Activated CD4-positive, alpha-beta memory T cell treated with anti-CD3 and anti-CD28 coated beads, Interleukin-2, amount 10 ng/mL, durations not matched to agents 7 days and 5 days (primary cell): Measurements from ENCODE around the gene APOM. TPM values are rescaled to one million over a fixed set of nuclear protein-coding genes. Genes with fewer than 3 reads are reported as not detected.
A peak's percentile ranks its signal among the peaks of the same experiment; 100 is the strongest.

Source experiments
- CTCF ChIA-PET: fragments of 350-600 bp; sonication (Branson Sonifier 250); formaldehyde crosslinking; loops from one replicate; lab custom pipeline; 2021; ENCODE audit warnings: antibody characterized with exemption, inconsistent platforms; lab: Charles Lee
- POLR2A ChIA-PET: fragments of 350-600 bp; sonication (Branson Sonifier 250); formaldehyde crosslinking; loops from one replicate; lab custom pipeline; 2021; ENCODE audit warnings: antibody characterized with exemption; lab: Charles Lee
- DNase-seq: peaks from one replicate; pipeline ENCODE4 v3.0.0-alpha.2; 2020
- H3K27ac Mint-ChIP-seq: one replicate; pipeline ENCODE4 v1.8.0; 2021; ENCODE audit warnings: mild to moderate bottlenecking, mixed read lengths
- H3K27me3 Mint-ChIP-seq: one replicate; pipeline ENCODE4 v1.8.0; 2021; ENCODE audit warnings: mixed read lengths
- H3K36me3 Mint-ChIP-seq: one replicate; pipeline ENCODE4 v1.8.0; 2021; ENCODE audit warnings: low read depth, mixed read lengths
- H3K4me1 Mint-ChIP-seq: one replicate; pipeline ENCODE4 v1.8.0; 2021; ENCODE audit warnings: mixed read lengths
- H3K4me3 Mint-ChIP-seq: one replicate; pipeline ENCODE4 v1.8.0; 2021; ENCODE audit warnings: mild to moderate bottlenecking, mixed read lengths
- H3K9me3 Mint-ChIP-seq: one replicate; pipeline ENCODE4 v1.8.0; 2021; ENCODE audit warnings: mixed read lengths
- total RNA-seq, 2 experiments: library from RNA; stranded (reverse); gene quantifications; one replicate each; pipeline ENCODE4 v1.2.3, GENCODE V29; 2021

Gene APOM
- total RNA-seq, 2 experiments from 2014 or later = 2.9 to 3.6 TPM

DNA sequence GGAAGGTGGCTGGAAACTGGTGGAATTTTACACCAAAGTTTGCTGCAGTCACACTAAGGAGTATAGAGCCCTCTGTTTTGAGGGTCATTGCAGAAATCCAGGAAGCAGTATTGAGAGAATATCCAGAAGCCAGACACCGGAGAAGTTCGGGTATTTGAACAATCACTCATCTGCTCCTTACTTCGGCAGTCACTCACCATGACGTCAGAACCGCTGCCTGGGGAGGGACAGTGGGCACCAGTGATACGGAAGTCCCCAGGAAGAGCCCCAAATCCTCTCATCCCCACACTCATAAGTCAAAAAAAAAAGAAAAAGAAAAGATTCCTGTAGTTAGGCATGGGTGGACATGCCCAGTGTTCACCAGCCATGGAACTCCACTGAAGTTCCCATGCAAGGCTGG lies 21.2 kb downstream of the APOM start:
- ChIA-PET CTCF (no interaction called here), POLR2A (no interaction called here)
- H3K27ac Mint-ChIP-seq = no peak overlapping the region
- peaks cover 38% of the 10 kb centered on the region for H3K4me1 Mint-ChIP-seq
- no peak for DNase-seq
- H3K9me3 Mint-ChIP-seq = no peaks in the 10 kb centered on the region
- peaks cover 17% of the 10 kb centered on the region for H3K36me3 Mint-ChIP-seq
- H3K27me3 Mint-ChIP-seq = no peaks in the 10 kb centered on the region
- no peak overlapping the region for H3K4me3 Mint-ChIP-seq

DNA sequence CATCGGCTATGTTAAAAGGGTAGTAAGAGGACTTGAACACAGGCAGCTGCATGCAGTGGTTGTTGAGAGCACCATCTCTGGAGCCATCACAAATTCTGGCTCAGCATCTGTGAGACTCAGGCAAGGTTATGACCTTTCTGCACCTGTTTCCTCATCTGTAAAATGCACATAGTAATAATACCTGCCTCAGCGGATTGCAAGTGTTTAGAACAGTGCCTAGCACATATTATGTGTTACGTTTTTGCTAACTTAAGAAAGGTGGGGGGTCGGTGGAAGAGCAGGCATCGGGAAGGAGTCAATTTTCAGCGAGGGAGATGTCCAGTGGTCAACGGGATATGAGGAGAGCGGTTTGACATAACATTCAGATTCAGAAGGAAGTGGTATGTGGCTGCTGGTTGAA lies 22.3 kb downstream of the APOM start:
- ChIA-PET POLR2A (interaction anchor here (1.3 to 1.6 kb wide), 2 partner anchors 10 to 16 kb away, joined by 4 read pairs; no protein-coding TSS in a partner anchor), CTCF (interaction anchor here (0.6 to 1.8 kb wide), 3 partner anchors 25 to 152 kb away, joined by 3 to 4 read pairs (median 3); no protein-coding TSS in a partner anchor)
- no peaks in the 10 kb centered on the region for H3K9me3 Mint-ChIP-seq
- no peak for DNase-seq
- no peak overlapping the region for H3K27ac Mint-ChIP-seq
- no peak overlapping the region for H3K4me3 Mint-ChIP-seq
- peaks cover 8% of the 10 kb centered on the region for H3K36me3 Mint-ChIP-seq
- H3K27me3 Mint-ChIP-seq = no peaks in the 10 kb centered on the region
- H3K4me1 Mint-ChIP-seq = peaks cover 38% of the 10 kb centered on the region

DNA sequence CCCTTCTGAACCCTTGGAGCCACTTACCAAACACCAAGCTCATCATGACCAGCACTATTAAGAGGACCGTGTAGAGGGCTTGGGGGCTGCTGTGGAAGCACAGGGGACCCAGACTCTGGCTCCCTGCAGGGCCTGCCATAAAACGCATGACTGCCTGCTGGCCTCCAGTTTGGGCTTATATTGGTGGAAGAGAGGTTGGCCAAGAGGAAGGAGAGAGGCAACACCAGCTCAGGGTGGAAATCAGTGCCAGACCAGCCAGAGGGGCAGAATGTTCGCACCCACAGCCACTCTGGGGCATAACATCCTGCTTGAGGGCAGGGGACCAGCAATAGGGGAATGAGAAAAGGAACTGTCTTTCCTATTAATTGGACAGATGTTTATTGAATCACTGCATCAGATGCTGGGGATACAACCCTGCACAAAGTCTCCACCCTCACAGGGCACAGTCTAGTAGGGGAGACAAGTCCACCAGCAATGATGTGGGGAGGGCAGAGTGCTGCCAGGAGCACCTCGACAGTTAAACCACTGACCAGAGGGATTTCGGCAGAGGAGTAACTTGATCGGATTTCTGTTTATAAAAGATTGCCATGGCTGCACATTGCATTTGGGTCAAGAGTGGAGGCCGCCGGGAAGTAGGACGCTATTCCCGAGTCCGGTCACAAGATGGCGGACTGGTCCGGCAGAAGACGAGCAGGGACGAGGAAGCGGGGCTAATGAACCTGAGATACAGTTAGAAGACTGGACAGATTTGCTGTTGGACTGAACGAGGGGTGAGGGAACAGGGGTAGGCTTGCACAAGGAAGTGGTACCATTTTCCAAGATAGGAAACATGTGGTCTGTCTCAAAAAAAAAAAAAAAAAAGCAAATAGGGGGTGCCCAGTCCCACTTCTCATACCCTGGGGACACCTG lies 24.8 kb downstream of the APOM start, which contains the start of gene LY6G5C:
Gene LY6G5C (minus strand): TSS at position 842 of the 909 bp plus-strand sequence. CDS start 694 bp downstream, at position 148.
- H3K27me3 Mint-ChIP-seq = no peaks in the 10 kb centered on the region
- H3K4me3 Mint-ChIP-seq = peak within 1 kb of the TSS; percentile 74
- H3K36me3 Mint-ChIP-seq = peaks cover 4% of the 10 kb centered on the region
- ChIA-PET POLR2A (interaction anchor here (0.8 to 2.2 kb wide), 9 partner anchors 10 to 132 kb away, joined by 3 to 8 read pairs (median 4); partner anchors contain the start of genes BAG6 and MSH5), CTCF (interaction anchor here (0.5 to 2.1 kb wide), 14 partner anchors 10 to 250 kb away, joined by 3 to 11 read pairs (median 4); partner anchors contain the start of genes LY6G5B and NEU1)
- DNase-seq = peak; percentile 77
- H3K27ac Mint-ChIP-seq = peak within 1 kb of the TSS; percentile 46
- H3K4me1 Mint-ChIP-seq = peaks cover 38% of the 10 kb centered on the region
- H3K9me3 Mint-ChIP-seq = no peaks in the 10 kb centered on the region

DNA sequence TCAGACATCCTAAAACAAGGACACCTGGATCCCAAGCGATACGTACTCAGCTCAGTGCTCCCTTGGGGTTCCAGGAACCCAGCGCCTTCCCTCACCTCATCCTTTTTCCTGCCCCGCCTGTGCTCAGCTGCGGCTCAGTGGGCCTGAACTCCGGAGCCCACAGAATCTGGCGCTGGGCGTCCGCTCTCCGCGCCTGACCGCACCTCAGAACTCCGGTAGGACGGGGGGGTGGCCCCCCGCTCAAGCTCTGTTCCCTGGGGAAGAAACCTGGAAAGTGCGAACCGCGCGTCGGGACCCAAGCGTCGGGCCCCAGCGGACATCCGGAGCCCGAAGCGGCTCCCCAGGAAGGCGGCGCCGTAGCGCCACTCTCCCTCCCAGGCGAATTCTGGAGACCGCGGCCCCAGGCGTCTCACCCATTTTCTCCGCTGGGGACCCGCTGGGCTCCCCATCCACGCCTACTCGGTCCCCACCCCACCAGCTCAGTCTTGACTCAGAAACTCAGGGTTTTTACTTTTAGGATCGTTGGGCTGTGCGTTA lies 25.5 kb downstream of the APOM start:
- CTCF ChIA-PET = interaction anchor here (0.6 to 2.1 kb wide), 9 partner anchors 9 to 182 kb away, joined by 3 to 11 read pairs (median 5); partner anchors contain the start of gene NEU1
- no peaks in the 10 kb centered on the region for H3K27me3 Mint-ChIP-seq
- peaks cover 9% of the 10 kb centered on the region for H3K36me3 Mint-ChIP-seq
- H3K27ac Mint-ChIP-seq = peak overlapping the region; percentile 46
- H3K9me3 Mint-ChIP-seq = no peaks in the 10 kb centered on the region
- peak overlapping the region; percentile 74 for H3K4me3 Mint-ChIP-seq
- POLR2A ChIA-PET = interaction anchor here (0.7 to 2.2 kb wide), 9 partner anchors 9 to 132 kb away, joined by 3 to 8 read pairs (median 4); partner anchors contain the start of genes BAG6 and MSH5
- DNase-seq = peak; percentile 56
- H3K4me1 Mint-ChIP-seq = peaks cover 38% of the 10 kb centered on the region

DNA sequence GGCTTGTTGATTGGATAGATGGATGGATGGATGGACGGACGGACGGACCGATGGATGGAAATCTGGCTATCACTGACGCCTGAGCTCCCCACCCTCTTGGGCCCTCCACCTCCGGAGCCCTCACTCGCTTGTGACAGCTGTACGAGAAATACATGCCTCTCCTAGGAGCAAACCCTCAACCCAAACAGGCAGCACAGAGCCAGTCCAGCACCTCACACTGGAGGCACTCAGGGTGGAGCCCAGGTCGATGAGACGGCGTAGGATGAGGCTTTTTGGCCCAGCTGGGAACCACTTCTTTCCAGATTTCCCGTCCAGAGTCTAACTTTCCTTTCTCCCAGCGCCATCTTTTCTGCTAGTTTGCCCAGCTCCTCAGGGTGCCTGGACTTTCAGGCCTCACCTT lies 27.9 kb downstream of the APOM start:
- Mint-ChIP-seq H3K27ac (no peak overlapping the region), H3K36me3 (peaks cover 21% of the 10 kb centered on the region), H3K4me3 (no peak overlapping the region), H3K27me3 (no peaks in the 10 kb centered on the region), H3K9me3 (no peaks in the 10 kb centered on the region), H3K4me1 (peaks cover 27% of the 10 kb centered on the region)
- ChIA-PET POLR2A (interaction anchor here (1.4 kb wide), 1 partner anchor 12 kb away, joined by 3 read pairs; no protein-coding TSS in a partner anchor), CTCF (interaction anchor here (1.0 kb wide), 1 partner anchor 86 kb away, joined by 3 read pairs; no protein-coding TSS in a partner anchor)
- DNase-seq = no peak

DNA sequence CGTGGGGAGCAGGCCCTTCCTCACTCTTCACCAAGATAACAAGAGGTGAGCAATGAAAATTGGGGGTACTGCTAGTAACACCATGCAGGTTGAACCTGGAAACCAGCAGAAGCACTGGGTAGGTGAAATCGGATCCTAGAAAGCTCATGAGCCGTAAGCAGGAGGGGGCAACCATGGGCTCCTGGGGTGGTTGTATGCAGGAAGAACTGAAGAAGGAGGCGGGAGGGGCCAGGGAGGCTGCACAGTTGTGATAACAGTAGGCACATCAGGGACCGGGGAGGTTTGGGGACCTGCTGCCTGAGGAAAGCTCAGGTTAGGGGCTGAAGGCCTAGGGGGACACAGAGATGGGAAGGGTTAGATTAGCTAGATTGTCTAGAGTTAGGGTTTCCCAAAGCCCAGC lies 30.8 kb downstream of the APOM start:
- no peak for DNase-seq
- H3K27ac Mint-ChIP-seq = no peak overlapping the region
- no peak overlapping the region for H3K4me3 Mint-ChIP-seq
- no peaks in the 10 kb centered on the region for H3K9me3 Mint-ChIP-seq
- no peaks in the 10 kb centered on the region for H3K27me3 Mint-ChIP-seq
- H3K36me3 Mint-ChIP-seq = peaks cover 31% of the 10 kb centered on the region
- peaks cover 7% of the 10 kb centered on the region for H3K4me1 Mint-ChIP-seq
- POLR2A ChIA-PET = interaction anchor here (1.1 to 1.9 kb wide), 2 partner anchors 17 to 52 kb away, joined by 3 to 5 read pairs; partner anchors contain the start of gene ABHD16A
- CTCF ChIA-PET = interaction anchor here (1.7 kb wide), 1 partner anchor 266 kb away, joined by 3 read pairs; no protein-coding TSS in a partner anchor

DNA sequence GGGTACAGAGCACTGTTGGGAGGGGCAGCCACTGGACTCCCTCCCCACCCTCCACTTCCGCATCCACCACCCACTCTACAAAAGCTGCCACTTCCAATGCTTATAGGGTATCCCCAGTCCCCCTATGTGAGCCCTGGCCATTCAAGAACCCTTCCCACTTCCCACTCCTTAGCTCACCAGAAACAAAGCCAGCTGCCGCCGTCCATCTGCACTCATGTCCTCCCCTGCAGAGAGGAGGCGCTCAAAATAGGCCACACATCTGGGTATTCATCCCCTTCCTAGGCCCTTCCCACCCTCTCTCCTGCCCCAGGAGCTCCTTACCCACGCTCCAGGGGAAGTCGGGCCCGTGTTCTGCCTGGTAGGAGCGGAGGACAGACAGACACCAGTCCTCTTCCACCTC lies 31.6 kb downstream of the APOM start:
- Mint-ChIP-seq H3K36me3 (peaks cover 33% of the 10 kb centered on the region), H3K27ac (no peak overlapping the region), H3K9me3 (no peaks in the 10 kb centered on the region), H3K4me1 (peaks cover 3% of the 10 kb centered on the region), H3K4me3 (no peak overlapping the region), H3K27me3 (no peaks in the 10 kb centered on the region)
- no peak for DNase-seq
- POLR2A ChIA-PET = interaction anchor here (1.0 to 1.2 kb wide), 2 partner anchors 21 to 24 kb away, joined by 3 read pairs; no protein-coding TSS in a partner anchor
- CTCF ChIA-PET = no interaction called here

DNA sequence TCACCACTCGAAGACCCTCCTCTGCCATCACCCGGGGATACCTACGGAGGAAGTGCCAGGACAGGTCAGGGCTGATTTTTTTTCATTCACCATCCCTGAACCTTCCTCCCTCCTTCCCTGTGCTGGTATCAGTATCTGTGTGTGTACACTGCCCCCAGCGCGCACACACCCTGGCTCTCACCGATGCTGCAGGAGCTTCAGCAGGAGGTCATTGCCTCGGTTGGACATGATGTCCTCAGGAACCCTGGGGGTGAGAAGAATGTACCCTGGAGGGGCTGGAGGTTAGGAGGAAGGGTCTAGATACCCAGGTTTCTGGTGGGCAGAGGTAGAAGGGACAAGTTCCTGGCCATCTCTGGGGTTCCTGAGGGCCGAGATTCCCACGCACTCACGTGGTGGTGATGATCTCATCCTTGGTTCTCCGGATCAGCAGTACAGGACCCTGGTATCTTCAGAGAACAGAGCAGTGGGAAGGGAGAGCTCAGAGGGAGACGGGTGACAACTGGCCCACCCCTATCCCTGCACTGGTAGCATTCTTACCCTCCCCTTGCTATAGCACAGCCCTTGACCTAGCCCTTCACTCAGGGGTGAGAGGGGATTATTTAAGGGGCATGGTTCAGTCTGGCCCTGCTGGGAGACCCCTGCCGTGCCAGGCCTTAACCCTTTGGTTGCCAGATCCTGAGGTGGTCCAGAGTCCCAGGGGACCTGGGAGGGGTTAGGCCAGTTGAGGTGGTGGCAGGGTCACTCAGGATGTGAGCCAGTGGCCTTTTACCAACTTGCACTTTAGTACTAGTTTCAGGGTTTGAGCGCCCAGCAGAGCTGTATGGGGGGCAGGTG lies 32.4 kb downstream of the APOM start:
- peaks cover 3% of the 10 kb centered on the region for H3K4me1 Mint-ChIP-seq
- CTCF ChIA-PET = interaction anchor here (1.0 kb wide), 1 partner anchor 16 kb away, joined by 4 read pairs; no protein-coding TSS in a partner anchor
- H3K9me3 Mint-ChIP-seq = no peaks in the 10 kb centered on the region
- H3K27ac Mint-ChIP-seq = no peak overlapping the region
- H3K27me3 Mint-ChIP-seq = no peaks in the 10 kb centered on the region
- no peak for DNase-seq
- no peak overlapping the region for H3K4me3 Mint-ChIP-seq
- peaks cover 39% of the 10 kb centered on the region for H3K36me3 Mint-ChIP-seq
- POLR2A ChIA-PET = interaction anchor here (1.0 to 1.2 kb wide), 2 partner anchors 21 to 24 kb away, joined by 3 read pairs; no protein-coding TSS in a partner anchor

DNA sequence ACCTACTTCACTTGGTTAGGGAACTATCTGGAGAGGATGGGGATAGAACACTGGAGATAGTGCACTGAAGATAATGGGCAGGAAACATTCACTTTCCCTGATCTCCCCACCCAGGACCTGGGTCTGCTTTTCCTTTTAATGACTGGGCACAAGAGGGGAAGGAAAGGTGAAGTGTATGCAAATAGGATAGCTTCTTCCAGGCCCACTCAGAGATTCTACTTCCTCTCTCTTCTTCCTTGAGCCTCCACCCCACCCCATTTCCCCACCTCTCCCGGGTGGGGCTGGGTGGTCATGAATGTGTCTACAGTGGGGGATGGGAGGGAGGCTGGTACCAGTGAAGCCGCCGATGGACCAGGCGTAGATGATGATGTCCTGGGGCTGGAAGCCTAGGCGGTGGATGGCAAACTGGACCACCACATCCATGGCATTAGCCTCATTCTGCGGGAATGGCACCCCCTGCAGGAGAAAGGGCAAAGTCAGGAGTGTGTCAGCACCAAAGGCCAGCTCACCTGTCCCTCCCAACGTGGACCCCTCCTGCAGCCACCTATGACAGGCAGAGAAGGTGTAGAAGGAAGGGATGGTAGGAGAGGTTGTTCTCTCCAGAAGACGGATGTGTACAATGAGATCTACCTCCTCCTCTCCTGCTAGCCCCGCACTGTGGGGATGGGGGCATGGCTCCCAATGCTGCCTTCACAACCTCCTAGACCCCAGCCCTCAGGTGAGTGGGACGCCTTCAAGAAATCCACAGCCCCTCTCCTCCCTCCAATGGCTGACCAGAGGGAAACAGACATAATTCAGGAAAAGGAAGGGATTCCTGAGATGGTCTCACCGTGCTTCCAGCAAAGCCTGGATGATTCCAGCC lies 33.8 kb downstream of the APOM start:
- H3K27me3 Mint-ChIP-seq = no peaks in the 10 kb centered on the region
- peaks cover 46% of the 10 kb centered on the region for H3K36me3 Mint-ChIP-seq
- H3K9me3 Mint-ChIP-seq = no peaks in the 10 kb centered on the region
- ChIA-PET CTCF (interaction anchor here (0.6 to 1.6 kb wide), 6 partner anchors 8 to 212 kb away, joined by 3 to 7 read pairs (median 4); partner anchors contain the start of genes CLIC1 and LY6G5C), POLR2A (interaction anchor here (1.0 to 4.1 kb wide), 3 partner anchors 8 to 17 kb away, joined by 4 to 15 read pairs (median 4); partner anchors contain the start of genes ABHD16A and LY6G5C)
- H3K4me3 Mint-ChIP-seq = no peak overlapping the region
- DNase-seq = no peak
- peaks cover 3% of the 10 kb centered on the region for H3K4me1 Mint-ChIP-seq
- no peak overlapping the region for H3K27ac Mint-ChIP-seq

DNA sequence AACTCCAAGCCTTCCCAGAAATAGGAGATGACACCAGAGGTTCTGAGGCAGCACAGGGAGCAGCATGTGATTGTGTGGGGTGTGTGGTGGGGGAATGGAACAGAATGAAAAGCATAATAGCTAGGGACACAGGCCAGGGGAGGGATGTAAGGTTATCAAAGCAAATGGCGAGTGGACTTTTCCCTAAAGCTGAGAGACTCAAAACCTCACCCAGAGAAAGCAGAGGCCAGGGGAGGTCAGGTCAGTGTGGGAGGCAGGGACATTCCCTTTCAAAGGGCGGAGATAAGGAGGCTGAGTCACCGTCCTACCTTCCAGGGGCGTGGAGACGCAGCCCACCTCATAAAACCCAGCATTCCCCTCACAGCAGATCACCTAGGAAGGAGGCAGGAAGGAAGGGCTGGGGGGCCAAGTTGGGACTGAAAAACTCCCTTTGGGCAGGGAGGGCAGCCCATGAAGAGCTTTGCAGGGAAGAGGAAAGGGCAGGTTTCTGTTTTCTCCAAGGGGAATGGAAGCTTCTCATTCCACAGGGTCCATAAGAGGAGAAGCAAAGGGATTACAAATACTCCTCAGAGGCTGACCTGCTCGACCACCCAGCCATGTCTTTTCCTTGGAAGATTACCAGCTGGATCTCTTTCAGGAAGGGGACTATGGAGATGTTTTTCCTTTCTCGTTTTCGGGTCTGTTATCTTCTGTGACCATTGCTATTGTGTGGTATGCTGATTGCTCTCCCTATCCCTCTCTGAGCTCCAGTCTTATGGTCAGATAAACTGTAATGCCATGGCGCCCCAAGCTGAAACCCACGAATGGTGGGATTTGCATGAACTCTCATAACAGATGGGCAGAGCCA lies 34.8 kb downstream of the APOM start:
- Mint-ChIP-seq H3K27ac (peak overlapping the region; percentile 9), H3K36me3 (peaks cover 51% of the 10 kb centered on the region), H3K4me3 (no peak overlapping the region), H3K4me1 (peaks cover 3% of the 10 kb centered on the region), H3K27me3 (no peaks in the 10 kb centered on the region), H3K9me3 (no peaks in the 10 kb centered on the region)
- POLR2A ChIA-PET = interaction anchor here (1.0 to 4.1 kb wide), 5 partner anchors 9 to 49 kb away, joined by 3 to 15 read pairs (median 4); partner anchors contain the start of genes ABHD16A, LY6G5C and MSH5
- CTCF ChIA-PET = interaction anchor here (0.6 to 1.6 kb wide), 6 partner anchors 9 to 211 kb away, joined by 3 to 7 read pairs (median 4); partner anchors contain the start of genes CLIC1 and LY6G5C
- DNase-seq = no peak
